K562 (cell line): ENCODE measurements around the gene SH3GL3. TPM values are rescaled to one million over a fixed set of nuclear protein-coding genes. Genes with fewer than 3 reads are reported as not detected.

Source experiments
- ATAC-seq: fragments of 200-7000 bp; cut with Tn5 transposase; 3 replicates; pipeline ENCODE4 v1.9.1; 2020; ENCODE audit warnings: moderate library complexity
- BruUV-seq: library from RNA; stranded (reverse); fragments of 400-500 nt; replicated peaks from 2 replicates; lab custom pipeline; 2021; lab: Mats Ljungman, UMichigan
- CTCF ChIA-PET: fragments of 300-600 bp; formaldehyde crosslinking; extraction: SDS; loops from one replicate; lab custom pipeline; 2021; ENCODE audit warnings: low intra/inter-chr PET ratio; lab: Yijun Ruan, JAX
- POLR2A ChIA-PET: fragments of 300-600, 350-650 bp; sonication (Branson Sonifier 250); formaldehyde crosslinking; extraction: SDS; loops from one replicate; lab custom pipeline; 2021; ENCODE audit warnings: antibody characterized with exemption, inconsistent platforms; lab: Yijun Ruan, JAX
- DNase-seq, 4 experiments: peaks; one replicate each; pipeline versions ENCODE4 v3.0.0 to v3.0.0-alpha.2; 2011 to 2018; ENCODE audit warnings: low spot score in 3 of 4, mixed read lengths in 3 of 4; ENCODE audit errors: extremely low read depth in 1 of 4
- FAIRE-seq: peaks from 2 replicates; lab custom pipeline; 2011; peaks lifted over from hg19 to GRCh38; lab: Jason Lieb, UNC
- H2AFZ ChIP-seq: 2 replicates; pipeline ENCODE4 v1.6.0; 2011; ENCODE audit warnings: low read depth, low read length, control low read depth, inconsistent platforms
- H3K27ac ChIP-seq: fragments of 200-600 bp; 3 replicates; pipeline ENCODE4 v1.8.0; 2011; ENCODE audit warnings: low read depth, mild to moderate bottlenecking, control low read depth, inconsistent platforms, low read length, moderate library complexity, mixed read lengths; ENCODE audit errors: extremely low read depth
- H3K27me3 ChIP-seq, 2 experiments: fragments of 300-600 bp in 1 of 2; 2 replicates in 1 of 2; 3 replicates in 1 of 2; pipeline versions ENCODE4 v1.6.0 to v1.8.0; 2011; ENCODE audit warnings: inconsistent platforms in 2 of 2, low read length in 2 of 2, mild to moderate bottlenecking in 1 of 2, mixed read lengths in 1 of 2, moderate library complexity in 1 of 2; ENCODE audit not compliant: control insufficient read depth in 2 of 2, insufficient read depth in 2 of 2
- H3K36me3 ChIP-seq: fragments of 300-600 bp; 3 replicates; pipeline ENCODE4 v1.8.0; 2011; ENCODE audit warnings: mild to moderate bottlenecking, low read length, inconsistent platforms; ENCODE audit not compliant: control insufficient read depth, insufficient read depth
- H3K4me1 ChIP-seq, 2 experiments: fragments of 200-600 bp in 1 of 2; replicated peaks in 1 of 2; 2 replicates in 1 of 2; 3 replicates in 1 of 2; pipeline versions ENCODE4 v1.5.1 to v1.8.0; 2011; ENCODE audit warnings: inconsistent platforms in 2 of 2, low read length in 2 of 2, mild to moderate bottlenecking in 1 of 2, mixed read lengths in 1 of 2, moderate library complexity in 1 of 2; ENCODE audit not compliant: control insufficient read depth in 2 of 2, insufficient read depth in 2 of 2
- H3K4me2 ChIP-seq: 2 replicates; pipeline ENCODE4 v1.6.1; 2011; ENCODE audit warnings: low read length, control low read depth, inconsistent platforms, mixed read lengths; ENCODE audit not compliant: insufficient read depth
- H3K4me3 ChIP-seq: fragments of 200-600 bp; sonication (generic), shearing (Covaris generic); 2 replicates; pipeline ENCODE4 v1.5.1; 2016; ENCODE audit warnings: control low read depth, inconsistent platforms
- H3K79me2 ChIP-seq: fragments of 200-600 bp; 3 replicates; pipeline ENCODE4 v1.8.0; 2011; ENCODE audit warnings: low read length, inconsistent platforms; ENCODE audit not compliant: control insufficient read depth, insufficient read depth
- H3K9ac ChIP-seq, 2 experiments: 2 replicates each; pipeline versions ENCODE4 v1.6.0 to v1.6.1; 2011; ENCODE audit warnings: low read depth in 2 of 2, low read length in 2 of 2, control low read depth in 1 of 2, inconsistent platforms in 1 of 2, mild to moderate bottlenecking in 1 of 2, mixed read lengths in 1 of 2; ENCODE audit not compliant: insufficient read depth in 1 of 2
- H3K9me1 ChIP-seq: one replicate; pipeline ENCODE4 v1.6.0; 2011; ENCODE audit warnings: inconsistent platforms, mild to moderate bottlenecking, low read length, moderate library complexity; ENCODE audit not compliant: control insufficient read depth, insufficient read depth
- H3K9me3 ChIP-seq: replicated peaks from 2 replicates; pipeline ENCODE4 v1.5.1; 2011; ENCODE audit warnings: low read depth, low read length, inconsistent platforms; ENCODE audit not compliant: control insufficient read depth, insufficient read depth
- H4K20me1 ChIP-seq: replicated peaks from 2 replicates; pipeline ENCODE4 v1.6.1; 2011; ENCODE audit warnings: low read length, inconsistent platforms, mixed read lengths; ENCODE audit not compliant: control insufficient read depth, insufficient read depth
- KLF1 ChIP-seq: fragments of 450-650 bp; IDR thresholded peaks from 2 replicates; pipeline ENCODE4 v1.6.1; 2016; ENCODE audit warnings: missing genetic modification characterization, missing compliant biosample characterization
- NFYB ChIP-seq: IDR thresholded peaks from 2 replicates; pipeline ENCODE4 v1.6.1; 2011; ENCODE audit warnings: mild to moderate bottlenecking, moderate library complexity; ENCODE audit not compliant: insufficient read length; ENCODE audit errors: extremely low read depth
- PURB ChIP-seq: sonication (generic); formaldehyde crosslinking; IDR thresholded peaks from 2 replicates; pipeline ENCODE4 v1.9.0; 2021; ENCODE audit warnings: low read depth, mild to moderate bottlenecking, missing genetic modification reagents
- STAT6 ChIP-seq: sonication (generic); formaldehyde crosslinking; IDR thresholded peaks from 2 replicates; pipeline ENCODE4 v1.8.1; 2023; ENCODE audit warnings: mild to moderate bottlenecking, missing genetic modification reagents
- WGBS: fragments of 100-300 bp; shearing (Covaris generic); methylation state at CpG from one replicate; pipeline ENCODE4 v1.1.6; 2016; ENCODE audit warnings: low coverage, mixed read lengths; ENCODE audit not compliant: insufficient coverage; ENCODE audit errors: missing lambda C conversion rate; 5-methylcytosine and 5-hydroxymethylcytosine counted together
- in situ Hi-C: fragments of 300-500 bp; cut with MboI; formaldehyde crosslinking; loops from 4 replicates; pipeline ENCODE4 v1.15.0; 2018; ENCODE audit warnings: inconsistent platforms, mixed read lengths
- intact Hi-C: fragments of 100-400 bp; cut with micrococcal nuclease; formaldehyde crosslinking; loops from 2 replicates; pipeline ENCODE4 v1.14.2; 2022
- polyA plus RNA-seq, 8 experiments: library from polyadenylated mRNA; depleted of rRNA in 4 of 8; stranded (reverse) in 5 of 8; unstranded in 3 of 8; fragments of >200 nt; fragmentation: Nextera tagmentation in 2 of 8; fragmentation: Illumina TruSeq in 1 of 8; extraction: Ambion mirVana in 2 of 8; extraction: Trizol in 1 of 8; gene quantifications; 2 replicates each; pipeline versions ENCODE4 v1.2.1 to v1.2.3, GENCODE V29; 2011 to 2014; ENCODE audit warnings: inconsistent platforms in 1 of 8, missing spikeins in 1 of 8
- total RNA-seq, 7 experiments: library from RNA; depleted of rRNA in 6 of 7; stranded (reverse); fragments of >200 nt in 6 of 7; fragmentation: Illumina TruSeq in 2 of 7; extraction: Trizol in 2 of 7; gene quantifications; 2 replicates each; pipeline versions ENCODE4 v1.2.1 to v1.2.3, GENCODE V29; 2011 to 2021; ENCODE audit warnings: low replicate concordance in 1 of 7
- TF ChIP-seq, protein P1 (sequence below), 2 experiments: fragments of 450-650 bp; conservative IDR thresholded peaks; 2 replicates each; pipeline ENCODE4 v1.6.1; 2017; ENCODE audit warnings: mild to moderate bottlenecking in 2 of 2, moderate library complexity in 2 of 2

The SH3GL3 gene
- total and polyA plus RNA-seq, 9 of the 15 experiments (the other 6 are each of a cell fraction or from before 2014, with no cell fraction given): 3.9 to 16.0 (median 9.7) TPM

DNA sequence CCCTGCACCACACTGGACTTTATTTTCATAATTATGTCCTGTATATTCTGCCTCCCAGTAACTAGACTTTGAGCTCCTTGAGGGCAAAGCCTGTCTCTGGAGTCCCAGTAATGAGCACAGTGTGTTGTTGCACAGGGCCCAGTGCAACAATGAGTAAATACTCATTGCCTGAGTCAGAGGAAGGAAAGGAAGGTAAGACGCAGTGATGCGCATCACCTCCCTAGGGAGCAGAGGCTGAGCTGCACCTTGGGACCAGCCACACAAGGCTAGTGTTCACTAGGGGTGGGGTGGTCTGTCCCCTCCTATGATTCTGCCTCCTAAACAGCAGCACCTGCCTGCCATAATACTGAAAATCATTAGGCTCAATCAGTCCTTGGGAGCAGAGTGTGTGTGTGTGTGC lies 120.2 kb downstream of the SH3GL3 start:
- POLR2A ChIA-PET: interaction anchor here (1.0 kb wide), 1 partner anchor 19 kb away, joined by 4 read pairs; no protein-coding TSS in a partner anchor
- FAIRE-seq (no peak), ATAC-seq (no peak), DNase-seq (no peak)
- H4K20me1 ChIP-seq: peaks cover 3% of the 10 kb centered on the region; the same call in 1 of the 2 replicates
- H3K4me3 ChIP-seq: no peak overlapping the region
- H3K79me2 ChIP-seq: no peaks in the 10 kb centered on the region
- no peaks in the 10 kb centered on the region for H3K9me1 ChIP-seq
- no peak overlapping the region for H3K4me2 ChIP-seq
- intact Hi-C loops (loop anchor here (10.0 kb wide), 1 partner anchor 457 kb away; no protein-coding TSS in a partner anchor), in situ Hi-C loops (no loop called here)
- 56% methylated on average over 2 of the region's 2 CpGs for WGBS
- no peak overlapping the region for H3K27ac ChIP-seq
- CTCF ChIA-PET: no interaction called here
- no peaks in the 10 kb centered on the region for H3K36me3 ChIP-seq
- TF ChIP-seq NFYB (no peak), STAT6 (CRISPR knock-in tag) (no peak), PURB (CRISPR knock-in tag) (no peak), KLF1 (no peak)
- TF ChIP-seq, protein P1, sequence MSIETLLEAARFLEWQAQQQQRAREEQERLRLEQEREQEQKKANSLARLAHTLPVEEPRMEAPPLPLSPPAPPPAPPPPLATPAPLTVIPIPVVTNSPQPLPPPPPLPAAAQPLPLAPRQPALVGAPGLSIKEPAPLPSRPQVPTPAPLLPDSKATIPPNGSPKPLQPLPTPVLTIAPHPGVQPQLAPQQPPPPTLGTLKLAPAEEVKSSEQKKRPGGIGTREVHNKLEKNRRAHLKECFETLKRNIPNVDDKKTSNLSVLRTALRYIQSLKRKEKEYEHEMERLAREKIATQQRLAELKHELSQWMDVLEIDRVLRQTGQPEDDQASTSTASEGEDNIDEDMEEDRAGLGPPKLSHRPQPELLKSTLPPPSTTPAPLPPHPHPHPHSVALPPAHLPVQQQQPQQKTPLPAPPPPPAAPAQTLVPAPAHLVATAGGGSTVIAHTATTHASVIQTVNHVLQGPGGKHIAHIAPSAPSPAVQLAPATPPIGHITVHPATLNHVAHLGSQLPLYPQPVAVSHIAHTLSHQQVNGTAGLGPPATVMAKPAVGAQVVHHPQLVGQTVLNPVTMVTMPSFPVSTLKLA (conservative IDR thresholded peaks at IDR 0.05): no peak
- H3K9ac ChIP-seq: no peak overlapping the region
- no peaks in the 10 kb centered on the region for H3K27me3 ChIP-seq
- H3K4me1 ChIP-seq: no peaks in the 10 kb centered on the region
- BruUV-seq: no TSS peak
- no peak overlapping the region for H2AFZ ChIP-seq
- H3K9me3 ChIP-seq: no peaks in the 10 kb centered on the region
